ENCODE measurements around the gene HOXC10. TPM values are rescaled to one million over a fixed set of nuclear protein-coding genes. Genes with fewer than 3 reads are reported as not detected.

Gene HOXC10
- total and polyA plus RNA-seq, 8 donors = not detected

GRCh38 chr12:53982648-53983567 is 2.0 kb upstream of the HOXC10 start:
- Histone ChIP-seq H3K27me3 (peaks cover 66 to 100% (median 99%) of the 10 kb centered on the region in 3 donors), H3K4me3 (no peak overlapping the region), H3K9me3 (peaks cover 0 to 17% (median 1%) of the 10 kb centered on the region in 4 donors), H3K27ac (no peak overlapping the region), H3K36me3 (no peaks in the 10 kb centered on the region), H3K4me1 (peaks cover 15 to 36% (median 28%) of the 10 kb centered on the region in 4 donors)
- no peak for DNase-seq
- 14 to 18% (median 15%) methylated on average over 25 to 26 of the region's 26 CpGs for WGBS, 5 donors
- intact Hi-C loops (cut with DNase I; ENCODE audit: low total_unique reads) = no loop called here
- TF ChIP-seq EP300 (IDR thresholded peaks at IDR 0.05) (no peak), POLR2A (IDR thresholded peaks at IDR 0.05) (no peak), POLR2AphosphoS5 (IDR thresholded peaks at IDR 0.05) (no peak), CTCF (IDR thresholded peaks at IDR 0.05) (no peak)

DNA sequence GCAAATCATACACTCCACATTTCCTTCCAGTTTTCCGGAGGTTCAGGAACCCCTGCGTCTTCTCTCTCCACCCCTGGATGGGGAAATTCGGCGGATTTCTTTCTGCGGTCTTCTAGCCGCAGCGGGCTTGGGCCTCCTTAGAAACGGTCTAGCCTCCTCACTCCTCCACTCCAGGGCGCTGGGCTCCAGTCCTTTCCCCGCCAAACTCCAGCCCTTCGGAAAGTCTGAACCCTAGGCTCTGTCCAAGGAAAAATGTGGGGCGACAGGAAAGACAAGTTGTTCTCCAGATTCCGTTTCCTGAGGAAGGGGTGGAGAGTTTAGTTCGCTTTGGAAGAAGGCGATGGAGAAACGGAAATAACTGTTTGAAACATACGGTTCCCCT is 1.4 kb upstream of the HOXC10 start:
- WGBS, 5 donors = 8 to 13% (median 11%) methylated on average over 17 of the region's 17 CpGs
- H3K27me3 ChIP-seq = peaks cover 69 to 100% (median 99%) of the 10 kb centered on the region in 3 donors

DNA sequence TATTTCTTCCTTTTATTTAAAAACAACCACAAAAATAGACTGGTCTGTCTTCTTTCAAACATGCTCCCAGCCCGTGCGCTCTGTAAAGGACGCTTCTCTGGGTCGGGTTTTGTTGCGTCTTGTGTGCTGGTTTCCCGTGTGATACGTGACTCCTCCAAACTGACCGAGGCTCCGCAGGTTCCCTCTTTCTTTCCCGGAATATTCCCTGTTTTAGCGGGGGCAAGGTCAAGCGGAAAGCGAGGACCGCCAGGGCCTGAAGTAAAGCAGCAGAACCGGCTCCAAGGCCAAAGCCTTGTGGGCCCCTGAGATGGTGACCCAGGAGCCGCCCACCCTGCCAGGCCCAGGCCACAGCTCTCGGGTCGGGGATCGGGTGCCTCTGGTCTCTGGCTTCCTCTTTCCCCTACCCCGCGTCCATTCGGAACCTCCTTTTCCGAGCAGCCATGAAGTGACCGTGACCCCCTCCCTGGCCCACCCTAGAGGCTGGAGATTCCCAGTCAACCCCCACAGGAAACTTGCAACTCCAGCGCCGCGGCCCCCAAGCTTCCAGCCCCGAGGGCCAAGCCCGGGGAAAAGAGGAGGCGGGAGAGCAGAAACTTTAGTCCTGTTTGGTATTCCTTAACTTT is 885 bp upstream of the HOXC10 start:
- intact Hi-C loops (cut with DNase I; ENCODE audit: low total_unique reads) = no loop called here
- Histone ChIP-seq H3K27me3 (peaks cover 69 to 100% (median 99%) of the 10 kb centered on the region in 3 donors), H3K27ac (no peak overlapping the region), H3K9me3 (peaks cover 0 to 17% (median 1%) of the 10 kb centered on the region in 4 donors), H3K36me3 (no peaks in the 10 kb centered on the region), H3K4me3 (no peak overlapping the region), H3K4me1 (peaks cover 15 to 35% (median 26%) of the 10 kb centered on the region in 4 donors)
- WGBS, 5 donors = 4 to 11% (median 6%) methylated on average over 25 to 30 of the region's 30 CpGs
- TF ChIP-seq CTCF (IDR thresholded peaks at IDR 0.05) (no peak), POLR2AphosphoS5 (IDR thresholded peaks at IDR 0.05) (no peak), EP300 (IDR thresholded peaks at IDR 0.05) (no peak), POLR2A (IDR thresholded peaks at IDR 0.05) (no peak)
- DNase-seq = no peak

More for the DNA sequence above, 1.4 kb upstream of the HOXC10 start:
- no peak for DNase-seq
- TF ChIP-seq POLR2A (IDR thresholded peaks at IDR 0.05) (no peak), EP300 (IDR thresholded peaks at IDR 0.05) (no peak), POLR2AphosphoS5 (IDR thresholded peaks at IDR 0.05) (no peak), CTCF (IDR thresholded peaks at IDR 0.05) (no peak)
- Histone ChIP-seq H3K36me3 (no peaks in the 10 kb centered on the region), H3K9me3 (peaks cover 0 to 17% (median 1%) of the 10 kb centered on the region in 4 donors), H3K27ac (no peak overlapping the region), H3K4me3 (no peak overlapping the region), H3K4me1 (peaks cover 15 to 32% (median 25%) of the 10 kb centered on the region in 4 donors)
- intact Hi-C loops (cut with DNase I; ENCODE audit: low total_unique reads) = no loop called here

- no peak for DNase-seq
- Histone ChIP-seq H3K4me3 (peak overlapping the region in 2 of 4 donors; percentile 24 to 30), H3K9me3 (peaks cover 0 to 17% (median 1%) of the 10 kb centered on the region in 4 donors), H3K27me3 (peaks cover 84 to 100% (median 99%) of the 10 kb centered on the region in 3 donors), H3K4me1 (peaks cover 15 to 42% (median 33%) of the 10 kb centered on the region in 4 donors), H3K27ac (no peak overlapping the region), H3K36me3 (no peaks in the 10 kb centered on the region)
- TF ChIP-seq EP300 (IDR thresholded peaks at IDR 0.05) (no peak), CTCF (IDR thresholded peaks at IDR 0.05) (no peak), POLR2A (IDR thresholded peaks at IDR 0.05) (no peak), POLR2AphosphoS5 (IDR thresholded peaks at IDR 0.05) (no peak)
- WGBS, 5 donors = 6 to 15% (median 11%) methylated on average over 7 to 21 of the region's 21 CpGs
- intact Hi-C loops (cut with DNase I; ENCODE audit: low total_unique reads) = no loop called here
These were observed 697 bp downstream of the HOXC10 start for GRCh38 chr12:53985692-53985993.
